Gastroesophageal sphincter (tissue), 4 donors: ENCODE results near the gene ERO1B. TPM values are rescaled to one million over a fixed set of nuclear protein-coding genes. Genes with fewer than 3 reads are reported as not detected.
"Not testable (repeated sequence)": the region's sequence is repeated elsewhere in the genome, so short reads cannot be mapped to it uniquely, and the experiment has no call there.

Experiments
- ATAC-seq: fragments of 150-250 bp; one replicate; pipeline ENCODE4 v1.9.1; 2016; ENCODE audit warnings: mild to moderate bottlenecking, moderate library complexity
- H3K27ac ChIP-seq, 4 donors: fragments of 200-600 bp; sonication (generic) in 3 of 4; 1 replicate in 3 of 4; 2 replicates in 1 of 4; pipeline ENCODE4 v1.5.1; 2016 to 2019
- H3K27me3 ChIP-seq: fragments of 200-600 bp; sonication (generic); one replicate; pipeline ENCODE4 v1.5.1; 2019
- H3K36me3 ChIP-seq, 2 donors: fragments of 200-600 bp; sonication (generic); one replicate each; pipeline ENCODE4 v1.5.1; 2019; ENCODE audit warnings: control low read depth in 1 of 2
- H3K4me1 ChIP-seq, 3 donors: fragments of 200-600 bp; sonication (generic); 1 replicate in 2 of 3; 2 replicates in 1 of 3; pipeline ENCODE4 v1.5.1; 2016 to 2019; ENCODE audit warnings: control low read depth in 2 of 3
- H3K4me3 ChIP-seq, 2 donors: fragments of 200-600 bp; sonication (generic); one replicate each; pipeline ENCODE4 v1.5.1; 2019; ENCODE audit warnings: mild to moderate bottlenecking in 1 of 2, moderate library complexity in 1 of 2
- H3K9me3 ChIP-seq, 3 donors: fragments of 200-600 bp; sonication (generic); one replicate each; pipeline ENCODE4 v1.5.1; 2017 to 2019; ENCODE audit warnings: control low read depth in 2 of 3
- EP300 ChIP-seq: sonication (generic); formaldehyde crosslinking; IDR thresholded peaks from one replicate; pipeline ENCODE4 v1.6.1; 2017; ENCODE audit warnings: antibody characterized with exemption, mild to moderate bottlenecking
- POLR2A ChIP-seq, 2 donors: fragments of 450-650 bp; IDR thresholded peaks; one replicate each; pipeline ENCODE4 v1.6.1; 2017; ENCODE audit warnings: antibody characterized with exemption in 2 of 2, mild to moderate bottlenecking in 2 of 2, moderate library complexity in 1 of 2
- POLR2AphosphoS5 ChIP-seq: sonication (generic); formaldehyde crosslinking; IDR thresholded peaks from one replicate; pipeline ENCODE4 v1.6.1; 2017; ENCODE audit warnings: antibody characterized with exemption
- WGBS, 2 donors: methylation state at CpG; one replicate each; pipeline ENCODE4 v1.1.5; 2018; ENCODE audit warnings: low coverage in 1 of 2; 5-methylcytosine and 5-hydroxymethylcytosine counted together
- total RNA-seq, 4 donors: library from RNA; depleted of rRNA; stranded (reverse); fragments of >200 nt; gene quantifications; one replicate each; pipeline ENCODE4 v1.1.0, GENCODE V29; 2016
- TF ChIP-seq, protein P1 (sequence below), 4 experiments: fragments of 200-600 bp in 2 of 4; fragments of 450-650 bp in 2 of 4; sonication (generic) in 1 of 4; IDR thresholded peaks; one replicate each; pipeline ENCODE4 v1.5.1; 2017 to 2019; ENCODE audit warnings: antibody characterized with exemption in 4 of 4, mild to moderate bottlenecking in 2 of 4, moderate library complexity in 2 of 4

Gene ERO1B
- total RNA-seq, 4 donors from 2014 or later, result 7.3 to 13.5 (median 9.3) TPM

DNA sequence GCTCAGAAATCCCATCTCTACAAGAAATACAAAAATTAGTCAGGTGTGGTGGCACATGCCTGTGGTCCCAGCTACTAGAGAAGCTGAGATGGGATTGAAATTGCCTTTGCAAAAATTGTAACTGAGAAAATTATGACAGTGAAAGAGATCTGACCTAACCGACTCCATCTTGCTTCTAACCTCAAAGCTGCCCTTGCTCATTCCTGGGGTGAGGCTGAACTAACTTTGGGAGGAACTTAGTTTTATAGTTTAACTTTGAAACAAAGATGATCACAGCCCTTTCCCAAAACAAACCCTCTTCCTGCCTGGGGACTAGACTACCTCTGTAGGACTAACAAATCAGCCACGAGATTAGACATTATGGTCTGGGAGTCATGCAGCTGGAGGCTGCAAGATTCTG is 33.8 kb upstream of the ERO1B start:
- H3K4me1 ChIP-seq, result no peaks in the 10 kb centered on the region
- no peak for ATAC-seq
- H3K9me3 ChIP-seq, result no peaks in the 10 kb centered on the region
- H3K27me3 ChIP-seq, result no peaks in the 10 kb centered on the region
- TF ChIP-seq POLR2A (IDR thresholded peaks at IDR 0.05) (no peak), EP300 (no peak), POLR2AphosphoS5 (no peak)
- TF ChIP-seq, protein P1, sequence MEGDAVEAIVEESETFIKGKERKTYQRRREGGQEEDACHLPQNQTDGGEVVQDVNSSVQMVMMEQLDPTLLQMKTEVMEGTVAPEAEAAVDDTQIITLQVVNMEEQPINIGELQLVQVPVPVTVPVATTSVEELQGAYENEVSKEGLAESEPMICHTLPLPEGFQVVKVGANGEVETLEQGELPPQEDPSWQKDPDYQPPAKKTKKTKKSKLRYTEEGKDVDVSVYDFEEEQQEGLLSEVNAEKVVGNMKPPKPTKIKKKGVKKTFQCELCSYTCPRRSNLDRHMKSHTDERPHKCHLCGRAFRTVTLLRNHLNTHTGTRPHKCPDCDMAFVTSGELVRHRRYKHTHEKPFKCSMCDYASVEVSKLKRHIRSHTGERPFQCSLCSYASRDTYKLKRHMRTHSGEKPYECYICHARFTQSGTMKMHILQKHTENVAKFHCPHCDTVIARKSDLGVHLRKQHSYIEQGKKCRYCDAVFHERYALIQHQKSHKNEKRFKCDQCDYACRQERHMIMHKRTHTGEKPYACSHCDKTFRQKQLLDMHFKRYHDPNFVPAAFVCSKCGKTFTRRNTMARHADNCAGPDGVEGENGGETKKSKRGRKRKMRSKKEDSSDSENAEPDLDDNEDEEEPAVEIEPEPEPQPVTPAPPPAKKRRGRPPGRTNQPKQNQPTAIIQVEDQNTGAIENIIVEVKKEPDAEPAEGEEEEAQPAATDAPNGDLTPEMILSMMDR (IDR thresholded peaks at IDR 0.05), result no peak
- no peaks in the 10 kb centered on the region for H3K36me3 ChIP-seq
- WGBS, 2 donors, result 79 to 100% methylated on average over 1 to 2 of the region's 2 CpGs
- no peak overlapping the region for H3K27ac ChIP-seq
- no peak overlapping the region for H3K4me3 ChIP-seq

DNA sequence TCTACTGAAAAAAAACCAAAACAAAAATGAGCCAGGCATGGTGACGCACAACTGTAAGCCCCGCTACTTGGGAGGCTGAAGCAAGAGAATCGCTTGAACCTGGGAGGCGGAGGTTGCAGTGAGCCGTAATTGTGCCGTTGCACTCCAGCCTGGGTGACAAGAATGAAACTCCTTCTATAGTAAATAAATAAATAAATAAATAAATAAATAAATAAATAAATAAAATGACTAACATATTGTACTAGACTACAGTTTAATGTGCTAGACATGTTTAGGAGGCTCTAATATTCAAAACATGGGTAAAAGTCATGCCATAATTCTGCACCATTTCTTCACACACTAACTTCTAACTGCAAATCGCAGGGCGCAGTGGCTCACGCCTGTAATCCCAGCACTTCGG is 33.3 kb upstream of the ERO1B start:
- ATAC-seq, result no peak

DNA sequence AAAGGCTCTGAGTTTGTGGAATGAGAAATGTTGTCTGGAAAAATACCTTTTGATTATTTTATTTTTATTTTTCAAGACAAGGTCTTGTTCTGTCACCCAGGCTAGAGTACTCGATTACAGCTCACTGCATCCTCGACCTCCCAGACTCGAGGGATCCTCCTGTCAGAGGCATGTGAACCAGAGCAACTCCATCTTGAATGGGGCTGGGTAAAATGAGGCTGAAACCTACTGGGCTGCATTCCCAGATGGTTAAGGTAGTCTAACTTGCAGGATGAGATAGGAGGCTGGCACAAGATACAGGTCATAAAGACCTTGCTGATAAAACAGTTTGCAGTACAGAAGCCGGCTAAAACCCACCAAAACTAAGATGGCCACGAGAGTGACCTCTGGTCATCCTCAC is 32.3 kb upstream of the ERO1B start:
- H3K4me3 ChIP-seq, H3K4me1 ChIP-seq, H3K9me3 ChIP-seq, H3K27ac ChIP-seq, H3K27me3 ChIP-seq, H3K36me3 ChIP-seq, ATAC-seq: not testable (repeated sequence)
- 63 to 73% methylated on average over 1 to 5 of the region's 5 CpGs for WGBS, 2 donors

More for the DNA sequence above, 33.3 kb upstream of the ERO1B start:
- no peaks in the 10 kb centered on the region for H3K36me3 ChIP-seq
- TF ChIP-seq EP300 (no peak), POLR2A (IDR thresholded peaks at IDR 0.05) (no peak), POLR2AphosphoS5 (no peak)
- TF ChIP-seq, protein P1 (IDR thresholded peaks at IDR 0.05), result no peak
- WGBS, 2 donors, result 88 to 91% methylated on average over 9 of the region's 10 CpGs
- no peak overlapping the region for H3K27ac ChIP-seq
- H3K4me3 ChIP-seq, result no peak overlapping the region
- no peaks in the 10 kb centered on the region for H3K4me1 ChIP-seq
- no peaks in the 10 kb centered on the region for H3K27me3 ChIP-seq
- no peaks in the 10 kb centered on the region for H3K9me3 ChIP-seq

DNA sequence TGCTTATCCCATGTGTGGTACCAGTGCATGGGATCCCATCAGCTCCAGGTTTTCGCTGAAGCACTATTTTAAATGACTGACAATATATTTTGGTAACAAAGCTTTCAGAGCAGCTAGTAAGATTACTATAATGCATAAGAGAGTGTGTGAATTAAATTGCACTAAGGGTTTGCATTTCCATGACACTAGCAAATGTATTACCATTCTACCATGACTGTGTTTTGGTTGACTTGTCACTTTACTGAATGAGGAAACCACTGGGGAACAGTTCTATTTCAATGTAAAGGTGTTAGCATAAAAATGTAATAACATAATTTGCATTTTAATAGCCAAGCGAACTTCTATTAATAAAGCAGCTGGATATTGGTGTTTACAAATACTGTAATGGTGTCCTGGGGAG is 31.7 kb upstream of the ERO1B start:
- H3K4me3 ChIP-seq, result no peak overlapping the region
- 82 to 91% methylated on average over 2 of the region's 2 CpGs for WGBS, 2 donors
- TF ChIP-seq, protein P1 (IDR thresholded peaks at IDR 0.05), result no peak
- TF ChIP-seq POLR2A (IDR thresholded peaks at IDR 0.05), result no peak
- TF ChIP-seq POLR2AphosphoS5, result no peak
- no peak for TF ChIP-seq EP300
- H3K27ac ChIP-seq, result no peak overlapping the region
- no peaks in the 10 kb centered on the region for H3K9me3 ChIP-seq
- H3K27me3 ChIP-seq, result no peaks in the 10 kb centered on the region
- no peaks in the 10 kb centered on the region for H3K36me3 ChIP-seq
- no peak for ATAC-seq
- no peaks in the 10 kb centered on the region for H3K4me1 ChIP-seq

DNA sequence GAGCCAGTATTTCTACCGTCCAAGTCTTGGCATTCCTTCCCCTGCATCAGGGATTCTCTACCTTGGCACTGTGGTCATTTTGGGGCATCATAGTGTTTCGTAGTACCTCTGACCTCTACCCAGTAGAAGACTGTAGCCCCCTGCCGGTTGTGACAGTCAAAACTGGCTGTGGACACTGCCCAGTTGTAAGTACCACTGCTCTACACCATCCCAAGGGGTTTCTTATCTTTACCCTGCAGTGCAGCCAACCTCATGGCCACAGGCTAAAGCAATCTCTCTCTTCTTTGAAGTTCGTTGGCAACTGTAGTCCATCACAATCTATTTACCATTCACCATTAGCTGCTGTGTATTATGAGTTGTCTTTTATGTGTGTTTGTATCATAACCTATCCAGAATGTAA is 29.3 kb upstream of the ERO1B start:
- 47 to 56% methylated on average over 3 to 4 of the region's 4 CpGs for WGBS, 2 donors
- ATAC-seq, result no peak
- TF ChIP-seq, protein P1 (IDR thresholded peaks at IDR 0.05), result no peak
- TF ChIP-seq POLR2A (IDR thresholded peaks at IDR 0.05) (no peak), POLR2AphosphoS5 (no peak), EP300 (no peak)
- Histone ChIP-seq H3K36me3 (no peaks in the 10 kb centered on the region), H3K9me3 (no peaks in the 10 kb centered on the region), H3K4me1 (no peaks in the 10 kb centered on the region), H3K27me3 (no peaks in the 10 kb centered on the region), H3K4me3 (no peak overlapping the region), H3K27ac (no peak overlapping the region)

DNA sequence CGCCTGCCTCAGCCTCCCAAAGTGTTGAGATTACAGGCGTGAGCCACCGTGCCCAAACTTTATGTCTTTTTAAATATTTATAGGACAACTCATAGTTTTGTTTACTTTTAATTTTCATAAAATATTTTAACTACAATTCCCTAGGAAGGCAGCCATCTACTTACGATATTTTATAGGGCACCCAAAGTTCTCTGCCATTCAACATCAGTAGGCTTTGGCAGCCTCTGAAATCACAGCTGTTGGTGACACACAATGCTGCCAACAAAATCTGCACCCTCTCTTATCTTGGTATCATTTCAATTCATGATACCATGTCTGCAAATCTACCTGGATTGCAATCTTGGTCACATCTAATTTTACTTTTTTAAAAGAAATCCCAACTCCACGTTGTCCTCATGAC is 27.1 kb upstream of the ERO1B start:
- Histone ChIP-seq H3K36me3 (no peaks in the 10 kb centered on the region), H3K27ac (no peak overlapping the region), H3K4me1 (no peaks in the 10 kb centered on the region), H3K4me3 (no peak overlapping the region), H3K9me3 (no peaks in the 10 kb centered on the region), H3K27me3 (no peaks in the 10 kb centered on the region)
- 73 to 76% methylated on average over 5 of the region's 5 CpGs for WGBS, 2 donors
- TF ChIP-seq POLR2AphosphoS5, result no peak
- TF ChIP-seq POLR2A (IDR thresholded peaks at IDR 0.05), result no peak
- TF ChIP-seq, protein P1 (IDR thresholded peaks at IDR 0.05), result no peak
- TF ChIP-seq EP300, result no peak
- no peak for ATAC-seq
